Psoas muscle (tissue), 8 donors: Measurements from ENCODE around the gene GPR31. TPM values are rescaled to one million over a fixed set of nuclear protein-coding genes. Genes with fewer than 3 reads are reported as not detected.

Experiments
- ATAC-seq, 4 donors: fragments of 200-7000 bp; cut with Tn5 transposase; one replicate each; pipeline ENCODE4 v1.9.1; 2020; ENCODE audit warnings: moderate library complexity in 3 of 4, mild to moderate bottlenecking in 2 of 4
- DNase-seq, 2 donors: peaks; one replicate each; pipeline ENCODE4 v3.0.0-alpha.2; 2020
- H3K27ac ChIP-seq: fragments of 200-600 bp; one replicate; pipeline ENCODE4 v1.8.0; 2022
- H3K27me3 ChIP-seq, 3 donors: fragments of 200-600 bp in 1 of 3; one replicate each; pipeline versions ENCODE4 v1.6.1 to v1.8.0; 2013 to 2022; ENCODE audit warnings: low read length in 2 of 3, mild to moderate bottlenecking in 2 of 3, moderate library complexity in 1 of 3; ENCODE audit not compliant: insufficient read depth in 3 of 3
- H3K36me3 ChIP-seq, 2 donors: fragments of 200-600 bp in 1 of 2; one replicate each; pipeline versions ENCODE4 v1.6.1 to v1.8.0; 2013 to 2022; ENCODE audit warnings: low read depth in 1 of 2, mild to moderate bottlenecking in 1 of 2, moderate library complexity in 1 of 2; ENCODE audit not compliant: insufficient read depth in 1 of 2
- H3K4me1 ChIP-seq: fragments of 200-600 bp; one replicate; pipeline ENCODE4 v1.8.0; 2022
- H3K4me3 ChIP-seq: fragments of 200-600 bp; one replicate; pipeline ENCODE4 v1.8.0; 2022; ENCODE audit warnings: mild to moderate bottlenecking
- H3K9me3 ChIP-seq: fragments of 200-600 bp; one replicate; pipeline ENCODE4 v1.8.0; 2022
- CTCF ChIP-seq: fragments of 200-600 bp; IDR thresholded peaks from one replicate; pipeline ENCODE4 v1.8.0; 2022; ENCODE audit warnings: antibody characterized with exemption
- WGBS, 3 donors: extraction: QIAGEN DNeasy Blood & Tissue Kit; methylation state at CpG; one replicate each; pipeline versions ENCODE4 v1.1.6 to v1.1.7; 2013; 5-methylcytosine and 5-hydroxymethylcytosine counted together
- intact Hi-C, 2 donors: fragments of 100-400 bp; cut with DNase I; formaldehyde crosslinking; loops; one replicate each; pipeline versions ENCODE4 v1.11.0 to v1.14.2; 2022
- polyA plus RNA-seq, 3 donors: library from polyadenylated mRNA; stranded (reverse); fragments of 200-250 nt; gene quantifications; one replicate each; pipeline ENCODE4 v1.2.3, GENCODE V29; 2013
- total RNA-seq, 4 donors: library from RNA; stranded (reverse); fragmentation: NEBNext Ultra II Directional in 2 of 4; extraction: Animal tissue kit (Norgen Biotek cat#: 25700) in 2 of 4; gene quantifications; one replicate each; pipeline versions ENCODE4 v1.2.1 to v1.2.4, GENCODE V29; 2021 to 2023
- donor health status: healthy with polysubstance abuse.
- donor health status: DM: no; HTN: no; CAD: no; lungs with moderate emphysema.
- donor health status: Bipolar disorder and iron deficiency.
- donor health status: healthy.
- donor health status: DM: yes; HTN: yes; CAD: no.
- donor health status: DM: no; HTN: no; CAD: no.
- donor health status: DM: no; HTN: no; CAD: no.
- donor health status: DM: yes; HTN: yes; CAD: no.

The GPR31 gene
- total and polyA plus RNA-seq, 7 donors = not detected

DNA sequence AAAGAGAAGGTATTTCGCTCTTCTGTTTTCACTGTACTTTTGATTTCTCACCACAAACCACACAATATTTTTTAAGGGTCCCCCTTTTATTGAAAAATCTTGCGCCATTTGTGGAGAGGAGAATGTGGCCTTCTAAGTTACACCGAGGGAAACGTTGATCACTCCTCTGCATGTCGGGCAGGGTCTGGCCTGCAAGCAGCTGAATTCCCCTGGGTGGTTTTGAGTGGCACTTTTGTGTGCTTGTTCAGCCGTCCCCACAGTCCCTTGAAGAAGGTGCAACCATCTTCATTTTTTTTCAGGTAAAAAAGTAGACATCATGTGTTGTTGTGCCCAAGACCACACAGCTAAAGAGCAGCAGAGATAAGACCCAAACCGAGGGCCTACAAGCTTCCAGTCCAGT lies 6.1 kb downstream of the GPR31 start:
- Histone ChIP-seq H3K4me3 (no peak overlapping the region), H3K9me3 (no peaks in the 10 kb centered on the region), H3K36me3 (no peaks in the 10 kb centered on the region), H3K27ac (no peak overlapping the region), H3K27me3 (peaks cover 0 to 20% (median 6%) of the 10 kb centered on the region in 3 donors), H3K4me1 (no peaks in the 10 kb centered on the region)
- no peak for DNase-seq
- no peak for TF ChIP-seq CTCF
- ATAC-seq = no peak
- intact Hi-C loops = no loop called here
- 88 to 91% (median 88%) methylated on average over 7 of the region's 7 CpGs for WGBS, 3 donors

DNA sequence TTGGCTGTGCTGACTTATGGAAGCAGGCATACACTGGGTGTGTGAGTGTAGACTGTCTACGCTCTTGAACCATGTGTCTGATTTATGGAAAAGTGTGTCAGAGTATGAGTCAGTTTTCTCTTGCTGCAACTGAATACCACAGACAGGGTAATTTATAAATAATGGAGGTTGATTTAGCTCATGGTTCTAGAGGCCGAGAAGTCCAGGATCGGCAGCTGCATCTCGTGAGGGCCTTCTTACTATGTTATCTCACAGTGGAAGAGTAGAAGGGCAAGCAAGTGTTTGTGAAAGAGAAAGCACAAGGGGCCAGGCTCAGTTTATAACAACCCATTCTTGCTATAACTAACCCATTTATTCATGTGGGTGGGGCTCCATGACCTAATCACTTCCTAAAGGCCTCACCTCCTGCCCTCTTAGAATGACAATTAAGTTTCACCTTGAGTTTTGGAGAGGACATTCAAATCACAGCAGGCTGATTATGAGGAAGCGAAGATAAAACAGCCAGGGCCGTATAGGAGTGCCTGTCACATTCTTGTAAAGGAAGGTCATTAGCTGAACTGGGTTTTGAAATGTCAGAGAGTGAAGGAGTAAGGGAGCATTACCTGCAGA lies 6.7 kb downstream of the GPR31 start:
- H3K27ac ChIP-seq = no peak overlapping the region
- TF ChIP-seq CTCF = no peak
- intact Hi-C loops = no loop called here
- no peak overlapping the region for H3K4me3 ChIP-seq
- ATAC-seq (no peak), DNase-seq (no peak)
- no peaks in the 10 kb centered on the region for H3K9me3 ChIP-seq
- H3K36me3 ChIP-seq = no peaks in the 10 kb centered on the region
- peaks cover 0 to 21% (median 6%) of the 10 kb centered on the region in 3 donors for H3K27me3 ChIP-seq
- H3K4me1 ChIP-seq = no peaks in the 10 kb centered on the region
- WGBS, 3 donors = 93 to 96% (median 95%) methylated on average over 6 of the region's 6 CpGs

DNA sequence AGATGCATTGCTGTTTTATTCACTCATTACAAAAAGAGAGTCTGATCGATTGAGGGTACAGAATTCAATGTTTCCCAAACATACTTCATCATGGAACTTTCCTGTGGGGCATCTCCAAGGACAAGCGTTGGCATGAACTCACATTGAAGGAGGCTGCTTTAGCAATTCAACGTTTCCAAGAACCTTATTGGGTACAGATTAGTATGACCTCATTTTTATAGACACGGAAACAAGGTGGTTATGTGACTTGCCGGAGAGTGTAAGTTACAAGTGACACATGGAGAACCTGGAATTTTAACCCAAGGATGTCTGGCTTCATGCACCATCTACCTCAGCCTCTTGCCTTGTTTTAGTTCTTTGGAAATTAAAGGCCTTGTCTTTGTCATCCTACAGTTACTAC lies 8.8 kb downstream of the GPR31 start:
- Histone ChIP-seq H3K4me3 (no peak overlapping the region), H3K27ac (no peak overlapping the region), H3K27me3 (peaks cover 0 to 24% (median 4%) of the 10 kb centered on the region in 3 donors), H3K9me3 (no peaks in the 10 kb centered on the region), H3K36me3 (no peaks in the 10 kb centered on the region), H3K4me1 (no peaks in the 10 kb centered on the region)
- no peak for TF ChIP-seq CTCF
- WGBS, 3 donors = 59 to 72% (median 61%) methylated on average over 5 of the region's 5 CpGs
- ATAC-seq = no peak
- intact Hi-C loops = loop anchor here (5.0 to 10.0 kb wide), 2 partner anchors 362 to 374 kb away; no protein-coding TSS in a partner anchor
- DNase-seq = no peak

GRCh38 chr6:167148021-167148420 lies 9.8 kb downstream of the GPR31 start:
- intact Hi-C loops = loop anchor here (5.0 to 10.0 kb wide), 2 partner anchors 361 to 373 kb away; no protein-coding TSS in a partner anchor
- ATAC-seq = no peak
- no peaks in the 10 kb centered on the region for H3K36me3 ChIP-seq
- no peaks in the 10 kb centered on the region for H3K4me1 ChIP-seq
- no peak for DNase-seq
- no peaks in the 10 kb centered on the region for H3K9me3 ChIP-seq
- no peak for TF ChIP-seq CTCF
- H3K27me3 ChIP-seq = peaks cover 0 to 24% (median 6%) of the 10 kb centered on the region in 3 donors
- H3K4me3 ChIP-seq = no peak overlapping the region
- H3K27ac ChIP-seq = no peak overlapping the region

DNA sequence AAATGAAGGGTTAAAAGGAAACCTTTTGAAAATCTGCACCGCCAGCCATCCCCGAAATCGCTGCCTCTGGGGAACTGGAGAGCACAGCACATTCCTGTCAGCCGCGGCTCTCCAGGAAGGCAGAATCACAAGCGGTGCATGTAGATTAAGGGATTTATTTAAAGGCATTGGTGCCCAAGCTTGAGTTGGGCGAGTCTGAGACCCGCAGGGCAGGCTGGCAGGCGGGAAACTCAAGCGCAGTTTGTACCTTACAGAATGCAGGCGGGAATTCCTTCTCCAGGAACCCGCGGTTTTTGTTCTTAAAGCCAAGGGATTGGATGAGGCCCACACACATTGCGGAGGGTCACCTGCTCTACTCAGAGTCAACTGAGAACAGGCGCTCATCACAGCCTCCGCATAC lies 10.8 kb downstream of the GPR31 start:
- Histone ChIP-seq H3K4me3 (no peak overlapping the region), H3K4me1 (no peaks in the 10 kb centered on the region), H3K9me3 (no peaks in the 10 kb centered on the region), H3K27ac (no peak overlapping the region), H3K36me3 (no peaks in the 10 kb centered on the region), H3K27me3 (peaks cover 0 to 21% (median 5%) of the 10 kb centered on the region in 3 donors)
- 29 to 35% (median 29%) methylated on average over 16 of the region's 16 CpGs for WGBS, 3 donors
- no peak for ATAC-seq
- no peak for DNase-seq
- TF ChIP-seq CTCF = no peak
- intact Hi-C loops = loop anchor here (5.0 to 10.0 kb wide), 2 partner anchors 360 to 372 kb away; no protein-coding TSS in a partner anchor
